ENCODE measurements around the gene TNNT1.

TNNT1 gene

DNA sequence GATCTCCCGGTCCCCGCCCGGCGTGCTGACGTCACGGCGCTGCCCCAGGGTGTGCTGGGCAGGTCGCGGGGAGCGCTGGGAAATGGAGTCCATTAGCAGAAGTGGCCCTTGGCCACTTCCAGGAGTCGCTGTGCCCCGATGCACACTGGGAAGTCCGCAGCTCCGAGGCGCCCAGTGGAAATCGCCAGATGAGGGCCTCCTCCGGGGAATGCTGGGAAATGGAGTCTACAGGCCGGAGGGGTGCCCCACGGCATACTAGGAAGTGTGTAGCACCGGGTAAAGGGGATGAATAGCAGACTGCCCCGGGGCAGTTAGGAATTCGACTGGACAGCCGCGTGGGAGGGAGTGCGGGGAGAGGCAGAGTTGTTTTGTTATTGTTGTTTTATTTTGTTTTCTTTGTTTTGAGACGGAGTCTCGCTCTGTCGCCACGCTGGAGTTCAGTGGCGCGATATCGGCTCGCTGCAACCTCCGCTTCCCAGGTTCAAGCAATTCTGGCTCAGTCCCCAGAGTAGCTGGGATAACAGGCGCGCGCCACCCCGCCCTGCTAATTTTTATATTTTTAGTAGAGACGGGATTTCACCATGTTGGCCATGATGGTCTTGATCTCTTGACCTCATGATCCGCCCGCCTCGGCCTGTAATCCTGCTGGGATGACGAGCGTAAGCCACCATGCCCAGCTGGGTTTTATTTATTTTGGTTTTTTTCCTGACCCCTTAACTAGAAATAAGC lies 31.2 kb downstream of the TNNT1 start (continued):
- TF ChIP-seq BCL11A (tag by site-specific recombination; IDR thresholded peaks at IDR 0.05; ENCODE audit: low read depth): 0 out of 2 replicates have a peak, but pooled peaks have one; percentile 40

GRCh38 chr19:55116859-55117662 lies 31.9 kb downstream of the TNNT1 start, which contains the start of gene PPP1R12C:
Gene PPP1R12C (minus strand): TSS chr19:55117637. CDS start chr19:55117543, 94 bp downstream.
- H3K9me3 ChIP-seq (ENCODE audit: control insufficient read depth, insufficient read depth, low read depth, low read length): no peaks in the 10 kb centered on the region
- CTCF ChIA-PET: interaction anchor here (0.6 to 4.6 kb wide), 7 partner anchors 16 to 171 kb away, joined by 3 to 26 read pairs (median 3); no protein-coding TSS in a partner anchor
- peak within 1 kb of the TSS; percentile 78; the same call in 1 of the 2 replicates for H3K27ac ChIP-seq (ENCODE audit: extremely low read depth, low read depth, low read length)
- H3K4me1 ChIP-seq (ENCODE audit: control insufficient read depth, insufficient read depth, low read length): peaks cover 18% of the 10 kb centered on the region
- TF ChIP-seq KLF9 (tag by site-specific recombination; IDR thresholded peaks at IDR 0.05; ENCODE audit: low read depth) (0 out of 2 replicates have a peak, but pooled peaks have one; percentile 5), ZNF791 (tag by site-specific recombination; IDR thresholded peaks at IDR 0.05) (0 out of 2 replicates have a peak, but pooled peaks have one; percentile 7), ZNF366 (tag by site-specific recombination; conservative IDR thresholded peaks at IDR 0.05) (no peak), ZBTB20 (tag by site-specific recombination; IDR thresholded peaks at IDR 0.05) (peak; percentile 65; the same call in 1 of the 2 replicates), GLIS1 (tag by site-specific recombination; IDR thresholded peaks at IDR 0.05) (peak; percentile 13; the same call in 1 of the 2 replicates), ZNF660 (tag by site-specific recombination; IDR thresholded peaks at IDR 0.05) (no peak), ZIC2 (tag by site-specific recombination; IDR thresholded peaks at IDR 0.05) (peak; percentile 10; the same call in 1 of the 2 replicates), KLF8 (tag by site-specific recombination; IDR thresholded peaks at IDR 0.05) (0 out of 2 replicates have a peak, but pooled peaks have one; percentile 15), ZBTB26 (tag by site-specific recombination; optimal IDR thresholded peaks at IDR 0.05) (peak; percentile 41), ZNF843 (tag by site-specific recombination; IDR thresholded peaks at IDR 0.05) (no peak), ZBTB1 (tag by site-specific recombination; IDR thresholded peaks at IDR 0.05) (no peak), PATZ1 (tag by site-specific recombination; IDR thresholded peaks at IDR 0.05) (peak; percentile 62)
- TF ChIP-seq, protein P1, sequence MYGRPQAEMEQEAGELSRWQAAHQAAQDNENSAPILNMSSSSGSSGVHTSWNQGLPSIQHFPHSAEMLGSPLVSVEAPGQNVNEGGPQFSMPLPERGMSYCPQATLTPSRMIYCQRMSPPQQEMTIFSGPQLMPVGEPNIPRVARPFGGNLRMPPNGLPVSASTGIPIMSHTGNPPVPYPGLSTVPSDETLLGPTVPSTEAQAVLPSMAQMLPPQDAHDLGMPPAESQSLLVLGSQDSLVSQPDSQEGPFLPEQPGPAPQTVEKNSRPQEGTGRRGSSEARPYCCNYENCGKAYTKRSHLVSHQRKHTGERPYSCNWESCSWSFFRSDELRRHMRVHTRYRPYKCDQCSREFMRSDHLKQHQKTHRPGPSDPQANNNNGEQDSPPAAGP (tag by site-specific recombination; IDR thresholded peaks at IDR 0.05): no peak
- TF ChIP-seq, protein P2, sequence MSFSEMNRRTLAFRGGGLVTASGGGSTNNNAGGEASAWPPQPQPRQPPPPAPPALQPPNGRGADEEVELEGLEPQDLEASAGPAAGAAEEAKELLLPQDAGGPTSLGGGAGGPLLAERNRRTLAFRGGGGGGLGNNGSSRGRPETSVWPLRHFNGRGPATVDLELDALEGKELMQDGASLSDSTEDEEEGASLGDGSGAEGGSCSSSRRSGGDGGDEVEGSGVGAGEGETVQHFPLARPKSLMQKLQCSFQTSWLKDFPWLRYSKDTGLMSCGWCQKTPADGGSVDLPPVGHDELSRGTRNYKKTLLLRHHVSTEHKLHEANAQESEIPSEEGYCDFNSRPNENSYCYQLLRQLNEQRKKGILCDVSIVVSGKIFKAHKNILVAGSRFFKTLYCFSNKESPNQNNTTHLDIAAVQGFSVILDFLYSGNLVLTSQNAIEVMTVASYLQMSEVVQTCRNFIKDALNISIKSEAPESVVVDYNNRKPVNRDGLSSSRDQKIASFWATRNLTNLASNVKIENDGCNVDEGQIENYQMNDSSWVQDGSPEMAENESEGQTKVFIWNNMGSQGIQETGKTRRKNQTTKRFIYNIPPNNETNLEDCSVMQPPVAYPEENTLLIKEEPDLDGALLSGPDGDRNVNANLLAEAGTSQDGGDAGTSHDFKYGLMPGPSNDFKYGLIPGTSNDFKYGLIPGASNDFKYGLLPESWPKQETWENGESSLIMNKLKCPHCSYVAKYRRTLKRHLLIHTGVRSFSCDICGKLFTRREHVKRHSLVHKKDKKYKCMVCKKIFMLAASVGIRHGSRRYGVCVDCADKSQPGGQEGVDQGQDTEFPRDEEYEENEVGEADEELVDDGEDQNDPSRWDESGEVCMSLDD (tag by site-specific recombination; IDR thresholded peaks at IDR 0.05): peak; percentile 38; the same call in 1 of the 2 replicates
- TF ChIP-seq, protein P3, sequence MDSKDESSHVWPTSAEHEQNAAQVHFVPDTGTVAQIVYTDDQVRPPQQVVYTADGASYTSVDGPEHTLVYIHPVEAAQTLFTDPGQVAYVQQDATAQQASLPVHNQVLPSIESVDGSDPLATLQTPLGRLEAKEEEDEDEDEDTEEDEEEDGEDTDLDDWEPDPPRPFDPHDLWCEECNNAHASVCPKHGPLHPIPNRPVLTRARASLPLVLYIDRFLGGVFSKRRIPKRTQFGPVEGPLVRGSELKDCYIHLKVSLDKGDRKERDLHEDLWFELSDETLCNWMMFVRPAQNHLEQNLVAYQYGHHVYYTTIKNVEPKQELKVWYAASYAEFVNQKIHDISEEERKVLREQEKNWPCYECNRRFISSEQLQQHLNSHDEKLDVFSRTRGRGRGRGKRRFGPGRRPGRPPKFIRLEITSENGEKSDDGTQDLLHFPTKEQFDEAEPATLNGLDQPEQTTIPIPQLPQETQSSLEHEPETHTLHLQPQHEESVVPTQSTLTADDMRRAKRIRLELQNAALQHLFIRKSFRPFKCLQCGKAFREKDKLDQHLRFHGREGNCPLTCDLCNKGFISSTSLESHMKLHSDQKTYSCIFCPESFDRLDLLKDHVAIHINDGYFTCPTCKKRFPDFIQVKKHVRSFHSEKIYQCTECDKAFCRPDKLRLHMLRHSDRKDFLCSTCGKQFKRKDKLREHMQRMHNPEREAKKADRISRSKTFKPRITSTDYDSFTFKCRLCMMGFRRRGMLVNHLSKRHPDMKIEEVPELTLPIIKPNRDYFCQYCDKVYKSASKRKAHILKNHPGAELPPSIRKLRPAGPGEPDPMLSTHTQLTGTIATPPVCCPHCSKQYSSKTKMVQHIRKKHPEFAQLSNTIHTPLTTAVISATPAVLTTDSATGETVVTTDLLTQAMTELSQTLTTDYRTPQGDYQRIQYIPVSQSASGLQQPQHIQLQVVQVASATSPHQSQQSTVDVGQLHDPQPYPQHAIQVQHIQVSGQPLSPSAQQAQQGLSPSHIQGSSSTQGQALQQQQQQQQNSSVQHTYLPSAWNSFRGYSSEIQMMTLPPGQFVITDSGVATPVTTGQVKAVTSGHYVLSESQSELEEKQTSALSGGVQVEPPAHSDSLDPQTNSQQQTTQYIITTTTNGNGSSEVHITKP (tag by site-specific recombination; IDR thresholded peaks at IDR 0.05): peak; percentile 13; the same call in 1 of the 2 replicates
- POLR2A ChIA-PET: interaction anchor here (0.6 to 2.7 kb wide), 27 partner anchors 11 to 916 kb away, joined by 3 to 16 read pairs (median 5); partner anchors contain the start of genes FIZ1, KMT5C, NAT14 and PPP6R1
- peaks cover 0 to 10% of the 10 kb centered on the region in 2 experiments; a peak in 1 of 3 replicates for H3K36me3 ChIP-seq (ENCODE audit: control insufficient read depth in 2 of 2, insufficient read depth in 1 of 2, low read length in 2 of 2)
- peak within 1 kb of the TSS; percentile 78 for H3K4me3 ChIP-seq (ENCODE audit: low read depth, low read length)
